ENCODE measurements around the gene PRLH. TPM values are rescaled to one million over a fixed set of nuclear protein-coding genes. Genes with fewer than 3 reads are reported as not detected.

PRLH gene
- total and polyA plus RNA-seq, 2 donors (not counting 3 experiments of a cell fraction or from before 2014, with no cell fraction given): not detected

DNA sequence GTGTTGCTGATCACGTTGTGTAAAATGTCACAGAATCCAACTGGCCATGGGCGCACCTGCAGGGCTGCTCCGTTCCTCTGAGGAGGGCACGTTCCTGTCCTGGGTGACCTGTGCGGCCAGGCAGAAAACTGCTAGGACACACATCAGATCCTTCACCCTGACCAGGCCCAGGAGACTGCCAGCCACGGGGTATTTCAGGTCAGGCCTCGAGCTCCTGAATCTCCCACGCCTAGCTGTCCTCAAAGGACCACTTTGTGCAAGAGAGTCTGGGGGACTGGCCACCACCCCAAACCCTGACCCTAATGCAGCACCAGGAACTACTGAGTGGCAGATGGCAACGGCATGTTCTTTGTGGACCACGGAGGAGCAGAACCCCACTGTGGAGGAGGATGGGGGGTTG, 11.1 kb downstream of the PRLH start:
- no peaks in the 10 kb centered on the region for H3K79me2 ChIP-seq (ENCODE audit: control insufficient read depth, insufficient read depth, low read length)

More for the DNA sequence above, 11.1 kb downstream of the PRLH start:
- Histone ChIP-seq H3K9ac (replicated peaks; ENCODE audit: extremely low read depth, insufficient read depth, low read length) (no peak overlapping the region), H3K4me2 (ENCODE audit: insufficient read depth, low read length) (no peak overlapping the region), H3K9me1 (replicated peaks; ENCODE audit: control insufficient read depth, extremely low read depth, insufficient read depth, low read length) (no peaks in the 10 kb centered on the region), H4K20me1 (replicated peaks; ENCODE audit: control insufficient read depth, extremely low read depth, insufficient read depth, low read length) (no peaks in the 10 kb centered on the region), H3K4me1 (ENCODE audit: control insufficient read depth, extremely low read depth, insufficient read depth, low read length) (no peaks in the 10 kb centered on the region), H3K4me3 (replicated peaks in 1 of 3; ENCODE audit: insufficient read depth in 1 of 3, low read depth in 1 of 3, low read length in 3 of 3) (no peak overlapping the region), H2AFZ (ENCODE audit: low read depth, low read length) (no peak overlapping the region), H3K27ac (ENCODE audit: insufficient read depth, low read depth, low read length) (no peak overlapping the region), H3K9me3 (replicated peaks; ENCODE audit: control insufficient read depth, insufficient read depth, low read length) (no peaks in the 10 kb centered on the region), H3K27me3 (ENCODE audit: control insufficient read depth in 2 of 2, insufficient read depth in 2 of 2, low read length in 2 of 2) (peaks cover 2% of the 10 kb centered on the region in 2 experiments), H3K36me3 (ENCODE audit: control insufficient read depth in 2 of 2, extremely low read depth in 1 of 2, insufficient read depth in 2 of 2, low read length in 2 of 2) (no peaks in the 10 kb centered on the region)
- DNase-seq (ENCODE audit: low read depth, low spot score) (no peak), FAIRE-seq (no peak)
- TF ChIP-seq FOS (IDR thresholded peaks at IDR 0.05; ENCODE audit: borderline replicate concordance, insufficient read depth, low read length): no peak
- TF ChIP-seq MYC (IDR thresholded peaks at IDR 0.05; ENCODE audit: low read depth, low read length): no peak
- TF ChIP-seq POLR2A (IDR thresholded peaks at IDR 0.05; ENCODE audit: low read depth, low read length): no peak
- no peak for TF ChIP-seq POLR2AphosphoS5 (IDR thresholded peaks at IDR 0.05; ENCODE audit: insufficient read depth, low read depth, low read length)
- TF ChIP-seq, protein P1, sequence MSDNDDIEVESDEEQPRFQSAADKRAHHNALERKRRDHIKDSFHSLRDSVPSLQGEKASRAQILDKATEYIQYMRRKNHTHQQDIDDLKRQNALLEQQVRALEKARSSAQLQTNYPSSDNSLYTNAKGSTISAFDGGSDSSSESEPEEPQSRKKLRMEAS (IDR thresholded peaks at IDR 0.05; ENCODE audit: insufficient read depth, insufficient read length): no peak
- no peak for TF ChIP-seq CTCF (IDR thresholded peaks at IDR 0.05; ENCODE audit: extremely low read depth in 1 of 2, insufficient read depth in 1 of 2, low read depth in 1 of 2, low read length in 2 of 2)
- no peak for TF ChIP-seq JUN (IDR thresholded peaks at IDR 0.05; ENCODE audit: borderline replicate concordance, insufficient read depth, insufficient read length, low read depth)
- TF ChIP-seq GATA2 (IDR thresholded peaks at IDR 0.05; ENCODE audit: insufficient read depth, insufficient read length, low read depth, low read length): no peak
- TF ChIP-seq EZH2 (IDR thresholded peaks at IDR 0.05; ENCODE audit: borderline replicate concordance, low read depth, low read length, severe bottlenecking): no peak
- ChIA-PET CTCF (interaction anchor here (7.7 kb wide), 1 partner anchor 65 kb away, joined by 295 read pairs; no protein-coding TSS in a partner anchor), POLR2A (no interaction called here)
- BruUV-seq (replicated peaks): no TSS peak
- dilution Hi-C loops (cut with MboI; ENCODE audit: extremely low pct_ligation_motif_present, low sequenced_read_pairs) (no loop called here), intact Hi-C loops (cut with micrococcal nuclease) (no loop called here)

Measured in endothelial cell of umbilical vein (primary cell).